GM06990 (cell line): ENCODE data around the gene MLYCD.

ENCODE experiments used
- DNase-seq: peaks from one replicate; pipeline ENCODE4 v3.0.0-alpha.2; 2011; ENCODE audit not compliant: insufficient read length; ENCODE audit errors: extremely low read depth
- H3K27me3 ChIP-seq: replicated peaks from 2 replicates; pipeline ENCODE4 v1.6.0; 2011; ENCODE audit warnings: low read length; ENCODE audit not compliant: control insufficient read depth, insufficient read depth
- H3K36me3 ChIP-seq: 2 replicates; pipeline ENCODE4 v1.5.1; 2011; ENCODE audit warnings: low read length; ENCODE audit not compliant: control insufficient read depth, insufficient read depth
- H3K4me3 ChIP-seq: replicated peaks from 2 replicates; pipeline ENCODE4 v1.5.1; 2011; ENCODE audit warnings: low read depth, mild to moderate bottlenecking, control low read depth, low read length
- CTCF ChIP-seq: IDR thresholded peaks from 2 replicates; pipeline ENCODE4 v1.5.1; 2011; ENCODE audit warnings: low read length, control low read depth, mild to moderate bottlenecking, inconsistent platforms; ENCODE audit not compliant: insufficient read depth, poor library complexity, severe bottlenecking

MLYCD gene

GRCh38 chr16:83932304-83932703, 33.4 kb downstream of the MLYCD start:
- TF ChIP-seq CTCF: no peak
- DNase-seq: no peak
- H3K27me3 ChIP-seq: no peaks in the 10 kb centered on the region
- no peaks in the 10 kb centered on the region; the same call in 1 of the 2 replicates for H3K36me3 ChIP-seq
- H3K4me3 ChIP-seq: no peak overlapping the region

GRCh38 chr16:83932955-83933673, 34.2 kb downstream of the MLYCD start:
- no peak for TF ChIP-seq CTCF
- Histone ChIP-seq H3K4me3 (no peak overlapping the region), H3K27me3 (no peaks in the 10 kb centered on the region), H3K36me3 (no peaks in the 10 kb centered on the region)
- DNase-seq: no peak

DNA sequence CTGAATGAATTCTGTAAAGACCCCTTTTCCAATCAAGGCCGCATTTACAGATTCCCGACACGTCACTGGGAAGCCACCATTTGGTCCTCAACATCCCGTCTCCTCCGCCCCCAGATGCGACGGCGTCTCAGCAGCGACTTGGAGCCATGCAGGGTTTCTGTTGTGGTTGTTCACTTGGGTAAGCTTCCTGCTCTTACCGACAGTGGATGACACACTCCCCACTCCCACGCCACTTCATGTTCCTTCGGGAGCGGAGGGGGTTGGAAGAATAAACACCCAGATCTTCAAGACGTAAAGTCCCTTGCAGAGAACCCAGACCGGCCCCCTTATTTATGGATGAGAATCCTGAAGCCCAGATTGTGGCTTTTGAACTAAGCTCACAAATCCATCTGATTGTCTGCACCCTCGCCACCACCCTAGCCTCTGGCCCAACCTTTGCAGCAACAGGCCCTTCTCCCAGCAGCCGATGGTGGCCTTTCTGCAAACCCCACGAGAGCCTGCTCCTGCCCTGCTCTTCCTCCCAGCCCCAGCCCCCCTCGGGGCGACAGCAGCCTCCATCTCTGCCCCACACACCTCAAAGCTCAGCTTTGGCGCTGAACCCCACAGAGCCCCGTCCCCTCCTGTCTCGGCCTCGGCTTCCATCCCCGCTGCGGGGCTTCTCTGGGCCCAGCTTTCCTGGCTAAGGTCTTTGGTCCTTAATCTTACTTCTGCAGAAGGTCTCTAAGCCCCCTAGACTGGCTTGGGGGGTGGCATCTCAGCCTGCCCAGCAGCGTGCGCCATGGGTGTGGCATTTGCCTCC, 35.2 kb downstream of the MLYCD start:
- Histone ChIP-seq H3K4me3 (no peak overlapping the region), H3K27me3 (no peaks in the 10 kb centered on the region), H3K36me3 (no peaks in the 10 kb centered on the region)
- no peak for TF ChIP-seq CTCF
- no peak for DNase-seq

GRCh38 chr16:83934684-83934977, 35.7 kb downstream of the MLYCD start:
- H3K36me3 ChIP-seq: no peaks in the 10 kb centered on the region
- no peak for DNase-seq
- H3K4me3 ChIP-seq: no peak overlapping the region
- no peak for TF ChIP-seq CTCF
- no peaks in the 10 kb centered on the region for H3K27me3 ChIP-seq

GRCh38 chr16:83935005-83935857, 36.3 kb downstream of the MLYCD start:
- TF ChIP-seq CTCF: no peak
- no peak overlapping the region for H3K4me3 ChIP-seq
- H3K36me3 ChIP-seq: no peaks in the 10 kb centered on the region
- no peaks in the 10 kb centered on the region; the same call in 1 of the 2 replicates for H3K27me3 ChIP-seq
- no peak for DNase-seq
